ENCODE results near the gene NCF2.

The NCF2 gene

GRCh38 chr1:183533617-183534174 is 56.6 kb downstream of the NCF2 start:
- DNase-seq (no peak), ATAC-seq (no peak)
- Mint-ChIP-seq H3K27ac (no peak overlapping the region), H3K4me1 (no peaks in the 10 kb centered on the region), H3K36me3 (ENCODE audit: low read depth) (peaks cover 38% of the 10 kb centered on the region), H3K4me3 (no peak overlapping the region), H3K27me3 (no peaks in the 10 kb centered on the region), H3K9me3 (no peaks in the 10 kb centered on the region)

GRCh38 chr1:183528577-183528976 is 61.7 kb downstream of the NCF2 start:
- Mint-ChIP-seq H3K27ac (no peak overlapping the region), H3K9me3 (no peaks in the 10 kb centered on the region), H3K36me3 (ENCODE audit: low read depth) (peaks cover 24% of the 10 kb centered on the region), H3K4me1 (no peaks in the 10 kb centered on the region), H3K4me3 (no peak overlapping the region), H3K27me3 (no peaks in the 10 kb centered on the region)
- DNase-seq: no peak
- no peak for ATAC-seq

GRCh38 chr1:183522104-183522503 is 68.2 kb downstream of the NCF2 start:
- H3K36me3 Mint-ChIP-seq (ENCODE audit: low read depth): peaks cover 30% of the 10 kb centered on the region

GRCh38 chr1:183520379-183520778 is 69.9 kb downstream of the NCF2 start:
- Mint-ChIP-seq H3K4me1 (no peaks in the 10 kb centered on the region), H3K4me3 (no peak overlapping the region), H3K27me3 (no peaks in the 10 kb centered on the region), H3K27ac (no peak overlapping the region), H3K9me3 (no peaks in the 10 kb centered on the region), H3K36me3 (ENCODE audit: low read depth) (peaks cover 39% of the 10 kb centered on the region)
- no peak for ATAC-seq
- no peak for DNase-seq

More at GRCh38 chr1:183522104-183522503, 68.2 kb downstream of the NCF2 start:
- no peak for DNase-seq
- Mint-ChIP-seq H3K4me3 (no peak overlapping the region), H3K9me3 (no peaks in the 10 kb centered on the region), H3K27me3 (no peaks in the 10 kb centered on the region), H3K27ac (no peak overlapping the region), H3K4me1 (no peaks in the 10 kb centered on the region)
- ATAC-seq: no peak

GRCh38 chr1:183517401-183517800 is 72.9 kb downstream of the NCF2 start:
- no peak for ATAC-seq
- no peaks in the 10 kb centered on the region for H3K27me3 Mint-ChIP-seq
- H3K4me1 Mint-ChIP-seq: peaks cover 4% of the 10 kb centered on the region
- no peaks in the 10 kb centered on the region for H3K9me3 Mint-ChIP-seq
- no peak for DNase-seq
- H3K27ac Mint-ChIP-seq: no peak overlapping the region
- no peak overlapping the region for H3K4me3 Mint-ChIP-seq
- peaks cover 34% of the 10 kb centered on the region for H3K36me3 Mint-ChIP-seq (ENCODE audit: low read depth)

- H3K36me3 Mint-ChIP-seq (ENCODE audit: low read depth): peaks cover 30% of the 10 kb centered on the region
Observed at GRCh38 chr1:183516725-183517124, 73.5 kb downstream of the NCF2 start.

GRCh38 chr1:183515002-183515689 is 75.1 kb downstream of the NCF2 start:
- Mint-ChIP-seq H3K27ac (peak overlapping the region; percentile 1), H3K36me3 (ENCODE audit: low read depth) (peaks cover 22% of the 10 kb centered on the region), H3K4me1 (peaks cover 7% of the 10 kb centered on the region), H3K9me3 (no peaks in the 10 kb centered on the region), H3K27me3 (no peaks in the 10 kb centered on the region), H3K4me3 (no peak overlapping the region)
- DNase-seq: no peak
- no peak for ATAC-seq

More at GRCh38 chr1:183516725-183517124, 73.5 kb downstream of the NCF2 start:
- DNase-seq (no peak), ATAC-seq (no peak)
- Mint-ChIP-seq H3K27ac (no peak overlapping the region), H3K27me3 (no peaks in the 10 kb centered on the region), H3K4me3 (no peak overlapping the region), H3K9me3 (no peaks in the 10 kb centered on the region), H3K4me1 (peaks cover 4% of the 10 kb centered on the region)

GRCh38 chr1:183514235-183514634 is 76.0 kb downstream of the NCF2 start:
- no peak for ATAC-seq
- H3K4me1 Mint-ChIP-seq: peaks cover 7% of the 10 kb centered on the region
- H3K9me3 Mint-ChIP-seq: no peaks in the 10 kb centered on the region
- peaks cover 22% of the 10 kb centered on the region for H3K36me3 Mint-ChIP-seq (ENCODE audit: low read depth)
- DNase-seq: no peak
- no peak overlapping the region for H3K4me3 Mint-ChIP-seq
- H3K27ac Mint-ChIP-seq: no peak overlapping the region
- H3K27me3 Mint-ChIP-seq: no peaks in the 10 kb centered on the region

GRCh38 chr1:183512450-183512849 is 77.8 kb downstream of the NCF2 start:
- Mint-ChIP-seq H3K27me3 (no peaks in the 10 kb centered on the region), H3K36me3 (ENCODE audit: low read depth) (peaks cover 15% of the 10 kb centered on the region), H3K9me3 (no peaks in the 10 kb centered on the region), H3K27ac (no peak overlapping the region), H3K4me3 (no peak overlapping the region), H3K4me1 (peaks cover 7% of the 10 kb centered on the region)
- ATAC-seq (no peak), DNase-seq (no peak)

- H3K36me3 Mint-ChIP-seq (ENCODE audit: low read depth): peaks cover 2% of the 10 kb centered on the region
- ATAC-seq (no peak), DNase-seq (no peak)
- H3K27ac Mint-ChIP-seq: no peak overlapping the region
- peaks cover 5% of the 10 kb centered on the region for H3K4me1 Mint-ChIP-seq
- no peaks in the 10 kb centered on the region for H3K9me3 Mint-ChIP-seq
- no peak overlapping the region for H3K4me3 Mint-ChIP-seq
- H3K27me3 Mint-ChIP-seq: no peaks in the 10 kb centered on the region
Observed at GRCh38 chr1:183508694-183509093, 81.6 kb downstream of the NCF2 start.

GRCh38 chr1:183506561-183506960 is 83.7 kb downstream of the NCF2 start:
- ATAC-seq: no peak
- peaks cover 4% of the 10 kb centered on the region for H3K36me3 Mint-ChIP-seq (ENCODE audit: low read depth)
- H3K4me3 Mint-ChIP-seq: no peak overlapping the region
- H3K4me1 Mint-ChIP-seq: peaks cover 20% of the 10 kb centered on the region
- H3K27ac Mint-ChIP-seq: no peak overlapping the region
- no peaks in the 10 kb centered on the region for H3K9me3 Mint-ChIP-seq
- no peak for DNase-seq
- no peaks in the 10 kb centered on the region for H3K27me3 Mint-ChIP-seq
